OCI-LY3 (cell line): ENCODE data around the gene PRKAR2A.
"Not testable (repeated sequence)": the region's sequence is repeated elsewhere in the genome, so short reads cannot be mapped to it uniquely, and the experiment has no call there.

Experiments
- H2AFZ ChIP-seq: fragments of 200-600, 300-600 bp; shearing (Covaris generic); 2 replicates; pipeline ENCODE4 v1.6.0; 2014; ENCODE audit warnings: antibody characterized with exemption, low read depth, low read length
- H3K27ac ChIP-seq: fragments of 200-600, 300-600 bp; sonication (generic); 2 replicates; pipeline ENCODE4 v1.5.1; 2014; ENCODE audit warnings: mild to moderate bottlenecking, low read length, moderate library complexity, mixed read lengths
- H3K27me3 ChIP-seq: fragments of 200-600, 300-600 bp; sonication (generic); 2 replicates; pipeline ENCODE4 v1.6.1; 2014; ENCODE audit warnings: low read depth, low read length, mixed read lengths
- H3K36me3 ChIP-seq: fragments of 200-600, 300-600 bp; sonication (generic); replicated peaks from 2 replicates; pipeline ENCODE3; 2014; ENCODE audit warnings: low read depth, low read length, mixed read lengths
- H3K4me1 ChIP-seq: fragments of 300-600, 200-600 bp; sonication (generic); 2 replicates; pipeline ENCODE4 v1.6.1; 2014; ENCODE audit warnings: low read length, mixed read lengths
- H3K4me2 ChIP-seq: fragments of 200-600, 300-600 bp; sonication (generic); 2 replicates; pipeline ENCODE4 v1.6.1; 2014; ENCODE audit warnings: low read length, mixed read lengths
- H3K4me3 ChIP-seq: fragments of 300-600, 200-600 bp; sonication (generic); 2 replicates; pipeline ENCODE4 v1.5.1; 2014; ENCODE audit warnings: antibody characterized with exemption, mild to moderate bottlenecking, low read length, moderate library complexity
- H3K79me2 ChIP-seq: fragments of 300-600, 200-600 bp; shearing (Covaris generic); 2 replicates; pipeline ENCODE4 v1.6.1; 2014; ENCODE audit warnings: mild to moderate bottlenecking, low read length, mixed read lengths
- H3K9ac ChIP-seq: fragments of 300-600, 200-600 bp; shearing (Covaris generic); 2 replicates; pipeline ENCODE4 v1.6.0; 2014; ENCODE audit warnings: mild to moderate bottlenecking, low read length, moderate library complexity
- H3K9me3 ChIP-seq: fragments of 200-600, 300-600 bp; shearing (Covaris generic); 2 replicates; pipeline ENCODE4 v1.6.1; 2014; ENCODE audit warnings: low read length, mixed read lengths; ENCODE audit not compliant: insufficient read depth
- H4K20me1 ChIP-seq: fragments of 200-600, 300-600 bp; sonication (generic); 2 replicates; pipeline ENCODE4 v1.6.1; 2016; ENCODE audit warnings: low read length, mixed read lengths; ENCODE audit not compliant: insufficient read depth
- CTCF ChIP-seq: fragments of 200-600, 300-600 bp; sonication (generic); IDR thresholded peaks from 2 replicates; pipeline ENCODE4 v1.5.1; 2014; ENCODE audit warnings: antibody characterized with exemption, low read length, low read depth
- EZH2phosphoT487 ChIP-seq: fragments of 200-600 bp; shearing (Covaris generic); IDR thresholded peaks from 2 replicates; pipeline ENCODE4 v1.6.1; 2018; ENCODE audit warnings: antibody characterized with exemption, mixed run types, low read depth

Gene PRKAR2A

GRCh38 chr3:48788544-48789162 is 59.0 kb downstream of the PRKAR2A start:
- no peaks in the 10 kb centered on the region for H3K79me2 ChIP-seq
- H3K4me3 ChIP-seq, result no peak overlapping the region
- no peak overlapping the region for H2AFZ ChIP-seq
- H3K27me3 ChIP-seq, result no peaks in the 10 kb centered on the region
- no peak overlapping the region for H3K27ac ChIP-seq
- TF ChIP-seq EZH2phosphoT487 (no peak), CTCF (no peak)
- H4K20me1 ChIP-seq, result no peaks in the 10 kb centered on the region
- H3K9me3 ChIP-seq, result no peaks in the 10 kb centered on the region
- H3K9ac ChIP-seq, result no peak overlapping the region
- H3K4me1 ChIP-seq, result no peaks in the 10 kb centered on the region
- no peaks in the 10 kb centered on the region for H3K36me3 ChIP-seq
- H3K4me2 ChIP-seq, result no peak overlapping the region

DNA sequence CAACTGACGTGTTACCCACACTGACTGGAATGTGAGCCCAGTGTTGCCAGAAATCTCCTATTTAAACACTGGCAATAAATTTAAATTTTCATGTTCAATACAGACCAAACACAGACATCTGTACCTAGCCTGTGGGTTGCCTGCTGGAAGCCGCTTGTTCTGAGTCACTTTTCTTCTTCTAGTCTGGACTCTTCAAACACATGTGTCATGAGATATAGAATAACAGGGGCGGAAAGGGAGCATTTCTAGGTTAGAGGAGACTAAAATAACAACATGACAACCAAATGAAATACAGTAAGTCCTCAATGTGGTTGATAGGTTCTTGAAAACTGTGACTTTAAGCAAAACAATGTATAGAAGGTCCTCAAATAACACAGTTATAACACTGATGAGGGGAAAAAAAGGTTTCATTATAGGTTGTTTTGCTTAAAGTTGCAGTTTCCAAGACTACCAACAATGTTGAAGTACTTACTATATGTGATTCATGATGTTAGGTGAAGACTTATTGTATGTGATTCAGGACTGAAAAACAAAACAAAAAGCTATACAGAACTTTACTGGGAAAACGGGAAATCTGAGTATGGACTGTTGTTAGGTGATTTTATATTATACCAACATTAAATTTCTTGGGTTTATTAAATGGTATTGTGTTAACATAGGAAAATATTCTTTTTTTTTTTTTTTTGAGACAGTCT is 63.1 kb downstream of the PRKAR2A start:
- Histone ChIP-seq H3K4me1 (no peaks in the 10 kb centered on the region), H2AFZ (no peak overlapping the region), H3K79me2 (no peaks in the 10 kb centered on the region), H3K4me2 (no peak overlapping the region), H3K36me3 (peaks cover 3% of the 10 kb centered on the region), H3K27me3 (no peaks in the 10 kb centered on the region), H3K27ac (no peak overlapping the region), H4K20me1 (no peaks in the 10 kb centered on the region), H3K4me3 (no peak overlapping the region), H3K9ac (no peak overlapping the region), H3K9me3 (no peaks in the 10 kb centered on the region)
- no peak for TF ChIP-seq EZH2phosphoT487
- no peak for TF ChIP-seq CTCF

GRCh38 chr3:48783304-48783703 is 64.4 kb downstream of the PRKAR2A start:
- Histone ChIP-seq H3K27ac (no peak overlapping the region), H4K20me1 (no peaks in the 10 kb centered on the region), H2AFZ (no peak overlapping the region), H3K79me2 (no peaks in the 10 kb centered on the region), H3K27me3 (no peaks in the 10 kb centered on the region), H3K9ac (no peak overlapping the region), H3K4me3 (no peak overlapping the region), H3K4me1 (no peaks in the 10 kb centered on the region), H3K4me2 (no peak overlapping the region), H3K36me3 (peaks cover 3% of the 10 kb centered on the region), H3K9me3 (no peaks in the 10 kb centered on the region)
- TF ChIP-seq CTCF (no peak), EZH2phosphoT487 (no peak)

DNA sequence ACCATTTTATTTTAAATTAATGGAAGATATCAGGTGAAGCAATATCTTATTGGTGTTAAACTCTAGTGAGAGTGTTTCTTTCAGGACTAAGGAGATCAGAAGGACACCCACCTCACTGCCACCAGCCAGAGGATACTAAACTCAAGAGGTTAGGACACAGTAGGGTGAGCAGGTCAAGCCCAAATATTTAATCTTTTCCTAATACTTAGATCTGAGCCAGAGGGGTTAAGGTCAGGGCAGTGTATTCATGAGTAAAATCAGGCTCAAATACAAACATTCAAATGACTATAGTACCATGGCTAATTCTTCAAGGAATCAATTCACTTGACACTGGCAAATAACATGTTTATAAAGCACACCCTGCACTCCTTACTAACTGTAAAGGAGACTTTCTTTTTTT is 65.6 kb downstream of the PRKAR2A start:
- H3K27me3 ChIP-seq, result no peaks in the 10 kb centered on the region
- H3K4me1 ChIP-seq, result no peaks in the 10 kb centered on the region
- no peak overlapping the region for H3K27ac ChIP-seq
- H3K4me2 ChIP-seq, result no peak overlapping the region
- H3K4me3 ChIP-seq, result no peak overlapping the region
- H3K9me3 ChIP-seq, result no peaks in the 10 kb centered on the region
- H2AFZ ChIP-seq, result no peak overlapping the region
- H3K36me3 ChIP-seq, result peaks cover 3% of the 10 kb centered on the region
- H3K79me2 ChIP-seq, result no peaks in the 10 kb centered on the region
- no peaks in the 10 kb centered on the region for H4K20me1 ChIP-seq
- H3K9ac ChIP-seq, result no peak overlapping the region
- no peak for TF ChIP-seq CTCF
- no peak for TF ChIP-seq EZH2phosphoT487

DNA sequence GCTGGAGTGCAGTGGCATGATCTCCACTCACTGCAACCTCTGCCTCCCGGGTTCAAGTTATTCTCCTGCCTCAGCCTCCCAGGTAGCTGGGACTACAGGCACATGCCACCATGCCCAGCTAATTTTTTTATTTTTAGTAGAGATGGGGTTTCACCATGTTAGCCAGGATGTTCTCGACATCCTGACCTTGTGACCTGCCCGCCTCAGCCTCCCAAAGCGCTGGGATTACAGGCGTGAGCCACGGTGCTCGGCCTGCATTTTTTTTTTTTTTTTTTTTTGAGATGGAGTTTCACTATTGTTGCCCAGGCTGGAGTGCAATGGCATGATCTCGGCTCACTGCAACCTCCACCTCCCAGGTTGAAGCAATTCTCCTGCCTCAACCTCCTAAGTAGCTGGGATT is 69.1 kb downstream of the PRKAR2A start:
- H3K79me2 ChIP-seq, H3K4me3 ChIP-seq, H3K27ac ChIP-seq, H3K27me3 ChIP-seq, H4K20me1 ChIP-seq, H3K4me2 ChIP-seq, H3K9me3 ChIP-seq, H3K36me3 ChIP-seq, H3K9ac ChIP-seq, H3K4me1 ChIP-seq, H2AFZ ChIP-seq: not testable (repeated sequence)
